Hepatocyte (in vitro differentiated cells): Measurements from ENCODE around the gene NUDT14. TPM values are rescaled to one million over a fixed set of nuclear protein-coding genes. Genes with fewer than 3 reads are reported as not detected.

Source experiments
- DNase-seq: peaks from one replicate; pipeline ENCODE4 v3.0.0-alpha.2; 2016; ENCODE audit warnings: low spot score
- H2AFZ ChIP-seq: fragments of 200-600 bp; sonication (generic); 2 replicates; pipeline ENCODE4 v1.6.0; 2016; ENCODE audit warnings: antibody characterized with exemption, mild to moderate bottlenecking
- H3K27ac ChIP-seq: fragments of 200-600 bp; sonication (generic); 2 replicates; pipeline ENCODE4 v1.5.1; 2016; ENCODE audit warnings: mild to moderate bottlenecking
- H3K27me3 ChIP-seq: fragments of 200-600 bp; sonication (generic); 2 replicates; pipeline ENCODE4 v1.6.1; 2016
- H3K36me3 ChIP-seq: fragments of 200-600 bp; sonication (generic); replicated peaks from 2 replicates; pipeline ENCODE4 v1.5.1; 2016; ENCODE audit warnings: low read depth; ENCODE audit not compliant: insufficient read depth
- H3K4me1 ChIP-seq: fragments of 200-600 bp; sonication (generic); 2 replicates; pipeline ENCODE4 v1.5.1; 2016; ENCODE audit warnings: mild to moderate bottlenecking, moderate library complexity; ENCODE audit not compliant: insufficient read depth
- H3K4me2 ChIP-seq: fragments of 200-600 bp; sonication (generic); 2 replicates; pipeline ENCODE4 v1.6.0; 2016
- H3K4me3 ChIP-seq: fragments of 200-600 bp; sonication (generic); 2 replicates; pipeline ENCODE4 v1.5.1; 2016; ENCODE audit warnings: mild to moderate bottlenecking
- H3K79me2 ChIP-seq: fragments of 200-600 bp; sonication (generic); 2 replicates; pipeline ENCODE4 v1.6.0; 2017; ENCODE audit warnings: mild to moderate bottlenecking
- H3K9me2 ChIP-seq: fragments of 200-600 bp; sonication (generic); replicated peaks from 2 replicates; pipeline ENCODE4 v1.6.0; 2017; ENCODE audit warnings: mild to moderate bottlenecking; ENCODE audit not compliant: insufficient read depth
- H3K9me3 ChIP-seq: fragments of 200-600 bp; sonication (generic); 2 replicates; pipeline ENCODE4 v1.5.1; 2016; ENCODE audit warnings: low read depth, mild to moderate bottlenecking
- H4K20me1 ChIP-seq: fragments of 200-600 bp; sonication (generic); 2 replicates; pipeline ENCODE4 v1.6.0; 2016; ENCODE audit warnings: mild to moderate bottlenecking; ENCODE audit not compliant: insufficient read depth, poor library complexity, severe bottlenecking
- EZH2 ChIP-seq: fragments of 200-600 bp; sonication (generic); IDR thresholded peaks from 2 replicates; pipeline ENCODE4 v1.6.1; 2016; ENCODE audit warnings: antibody characterized with exemption, mild to moderate bottlenecking, borderline replicate concordance
- EZH2phosphoT487 ChIP-seq: fragments of 200-600 bp; sonication (generic); IDR thresholded peaks from one replicate; pipeline ENCODE4 v1.6.1; 2018; ENCODE audit warnings: antibody characterized with exemption, mild to moderate bottlenecking, low read depth, moderate library complexity; ENCODE audit not compliant: unreplicated experiment, severe bottlenecking
- WGBS: methylation state at CpG from one replicate; pipeline ENCODE4 v1.1.6; 2016; ENCODE audit warnings: low lambda C conversion rate; ENCODE audit errors: missing lambda C conversion rate; 5-methylcytosine and 5-hydroxymethylcytosine counted together
- polyA plus RNA-seq: library from polyadenylated mRNA; unstranded; fragments of >200 nt; fragmentation: Nextera tagmentation; extraction: Ambion mirVana; gene quantifications from 2 replicates; pipeline ENCODE4 v1.2.1, GENCODE V29; 2016
- total RNA-seq: library from RNA; depleted of rRNA; stranded (reverse); fragments of >200 nt; gene quantifications from 2 replicates; pipeline ENCODE4 v1.2.3, GENCODE V29; 2014
- TF ChIP-seq, protein P1 (sequence below): fragments of 200-600 bp; sonication (generic); IDR thresholded peaks from 2 replicates; pipeline ENCODE4 v1.5.1; 2016; ENCODE audit warnings: antibody characterized with exemption, mild to moderate bottlenecking; ENCODE audit not compliant: poor library complexity

The NUDT14 gene
- total and polyA plus RNA-seq, 2 experiments from 2014 or later = 47.4 to 98.1 TPM

DNA sequence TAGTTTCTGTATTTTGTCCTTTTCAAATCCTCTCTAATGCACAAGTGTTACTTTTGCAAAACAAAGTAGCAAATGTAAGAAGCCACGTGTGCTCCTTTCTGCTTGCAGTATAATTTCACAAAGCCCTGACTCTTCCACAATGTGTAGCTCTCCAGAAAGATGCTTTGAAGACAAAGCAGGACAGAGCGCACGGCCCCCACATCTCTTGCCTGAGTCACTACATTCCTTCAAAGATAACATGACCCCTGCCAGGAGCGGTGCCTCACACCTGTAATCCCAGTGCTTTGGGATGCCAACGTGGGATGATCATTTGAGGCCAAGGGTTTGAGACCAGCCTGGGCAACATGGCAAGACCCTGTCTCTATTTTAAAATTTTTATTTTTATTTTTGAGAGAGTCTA lies 53.1 kb downstream of the NUDT14 start:
- Histone ChIP-seq H3K79me2 (no peaks in the 10 kb centered on the region), H3K9me3 (no peaks in the 10 kb centered on the region), H3K9me2 (no peaks in the 10 kb centered on the region), H4K20me1 (no peaks in the 10 kb centered on the region), H3K4me3 (no peak overlapping the region), H3K4me1 (no peaks in the 10 kb centered on the region), H3K4me2 (no peak overlapping the region), H3K27ac (no peak overlapping the region), H2AFZ (no peak overlapping the region), H3K27me3 (no peaks in the 10 kb centered on the region), H3K36me3 (no peaks in the 10 kb centered on the region)
- 46% methylated on average over 5 of the region's 5 CpGs for WGBS
- TF ChIP-seq EZH2 (no peak), EZH2phosphoT487 (no peak)
- TF ChIP-seq, protein P1, sequence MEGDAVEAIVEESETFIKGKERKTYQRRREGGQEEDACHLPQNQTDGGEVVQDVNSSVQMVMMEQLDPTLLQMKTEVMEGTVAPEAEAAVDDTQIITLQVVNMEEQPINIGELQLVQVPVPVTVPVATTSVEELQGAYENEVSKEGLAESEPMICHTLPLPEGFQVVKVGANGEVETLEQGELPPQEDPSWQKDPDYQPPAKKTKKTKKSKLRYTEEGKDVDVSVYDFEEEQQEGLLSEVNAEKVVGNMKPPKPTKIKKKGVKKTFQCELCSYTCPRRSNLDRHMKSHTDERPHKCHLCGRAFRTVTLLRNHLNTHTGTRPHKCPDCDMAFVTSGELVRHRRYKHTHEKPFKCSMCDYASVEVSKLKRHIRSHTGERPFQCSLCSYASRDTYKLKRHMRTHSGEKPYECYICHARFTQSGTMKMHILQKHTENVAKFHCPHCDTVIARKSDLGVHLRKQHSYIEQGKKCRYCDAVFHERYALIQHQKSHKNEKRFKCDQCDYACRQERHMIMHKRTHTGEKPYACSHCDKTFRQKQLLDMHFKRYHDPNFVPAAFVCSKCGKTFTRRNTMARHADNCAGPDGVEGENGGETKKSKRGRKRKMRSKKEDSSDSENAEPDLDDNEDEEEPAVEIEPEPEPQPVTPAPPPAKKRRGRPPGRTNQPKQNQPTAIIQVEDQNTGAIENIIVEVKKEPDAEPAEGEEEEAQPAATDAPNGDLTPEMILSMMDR = no peak
- no peak for DNase-seq

DNA sequence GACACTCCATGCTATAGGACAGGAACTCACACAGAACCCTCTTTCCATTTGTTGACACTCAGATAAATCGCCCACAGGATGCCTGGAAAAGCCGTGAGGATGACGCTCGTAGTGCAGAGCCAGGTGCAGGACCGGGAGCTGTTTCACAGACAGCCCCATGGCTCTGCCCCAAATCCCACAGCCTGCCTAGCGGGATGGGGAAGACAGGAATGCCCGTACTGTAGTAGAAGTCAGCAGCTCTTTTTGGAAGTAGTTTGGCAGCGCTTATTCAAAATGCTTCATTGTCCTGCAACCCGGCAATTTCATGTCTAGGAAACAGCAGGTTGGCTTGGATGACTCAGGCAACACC lies 54.2 kb downstream of the NUDT14 start:
- H3K9me3 ChIP-seq = no peaks in the 10 kb centered on the region
- no peaks in the 10 kb centered on the region for H3K4me1 ChIP-seq
- no peak overlapping the region for H3K4me3 ChIP-seq
- H3K9me2 ChIP-seq = no peaks in the 10 kb centered on the region
- H4K20me1 ChIP-seq = no peaks in the 10 kb centered on the region
- TF ChIP-seq, protein P1 = no peak
- TF ChIP-seq EZH2 (no peak), EZH2phosphoT487 (no peak)
- no peak for DNase-seq
- no peak overlapping the region for H3K27ac ChIP-seq
- 73% methylated on average over 9 of the region's 9 CpGs for WGBS
- H3K27me3 ChIP-seq = no peaks in the 10 kb centered on the region
- H3K79me2 ChIP-seq = no peaks in the 10 kb centered on the region
- H3K36me3 ChIP-seq = no peaks in the 10 kb centered on the region
- no peak overlapping the region for H2AFZ ChIP-seq
- no peak overlapping the region for H3K4me2 ChIP-seq

DNA sequence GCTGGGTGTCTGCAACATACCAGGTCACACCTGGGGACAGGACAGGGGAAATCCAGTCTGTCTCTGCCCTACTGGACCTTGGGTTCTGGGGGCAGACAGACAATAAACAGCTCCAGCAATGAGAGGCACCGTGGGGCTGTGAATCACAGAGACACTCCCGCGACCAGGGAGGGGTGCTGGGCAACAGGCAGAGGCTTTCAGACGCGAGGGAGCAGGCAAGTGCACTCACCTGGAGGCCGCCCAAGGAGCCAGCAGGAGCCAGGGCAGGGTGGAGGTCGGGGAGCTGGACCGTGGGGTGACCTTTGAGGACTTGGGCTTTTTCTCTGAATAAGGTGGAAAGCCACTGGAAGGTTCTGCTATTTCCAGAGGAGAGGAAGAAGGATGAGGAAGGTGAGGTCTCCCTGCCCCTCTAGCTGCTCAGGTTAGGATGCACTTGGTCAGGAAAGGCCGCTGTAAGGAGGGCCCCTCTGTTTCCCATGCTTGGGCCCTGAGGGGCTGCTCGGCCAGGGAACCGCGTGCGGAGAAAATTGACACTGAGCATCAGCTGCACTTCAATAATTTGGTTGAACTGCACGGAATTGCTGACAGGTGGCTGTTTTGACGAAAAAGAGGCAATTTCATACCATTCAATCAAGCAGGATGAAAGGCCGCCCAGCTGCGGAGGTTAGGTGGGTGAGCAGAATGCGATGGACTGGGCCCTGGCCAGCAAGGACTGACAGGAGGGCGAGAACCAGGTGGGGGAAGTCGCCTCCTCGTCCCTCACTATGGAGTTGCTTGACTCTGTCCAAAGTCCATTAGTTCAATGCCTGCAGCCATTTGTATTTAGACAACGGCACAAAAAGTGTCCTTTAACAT lies 54.8 kb downstream of the NUDT14 start:
- Histone ChIP-seq H2AFZ (no peak overlapping the region), H3K27me3 (no peaks in the 10 kb centered on the region), H3K79me2 (no peaks in the 10 kb centered on the region), H3K4me1 (no peaks in the 10 kb centered on the region), H3K4me3 (no peak overlapping the region), H3K9me2 (no peaks in the 10 kb centered on the region), H3K4me2 (no peak overlapping the region), H3K36me3 (no peaks in the 10 kb centered on the region), H4K20me1 (no peaks in the 10 kb centered on the region), H3K9me3 (no peaks in the 10 kb centered on the region), H3K27ac (no peak overlapping the region)
- no peak for TF ChIP-seq EZH2phosphoT487
- TF ChIP-seq, protein P1 = no peak
- no peak for TF ChIP-seq EZH2
- no peak for DNase-seq
- 76% methylated on average over 21 of the region's 22 CpGs for WGBS
